ENCODE data around the gene STYXL2. TPM values are rescaled to one million over a fixed set of nuclear protein-coding genes. Genes with fewer than 3 reads are reported as not detected.

STYXL2 gene
- total and polyA plus RNA-seq, 2 of the 4 experiments (the other 2 are of a cell fraction) = not detected

- H3K4ac ChIP-seq (ENCODE audit: low read depth, low read length) = no peak overlapping the region
- in situ Hi-C loops (cut with MboI; ENCODE audit: low sequenced_read_pairs) (no loop called here), dilution Hi-C loops (cut with HindIII; ENCODE audit: low sequenced_read_pairs, unreplicated experiment) (no loop called here), intact Hi-C loops (cut with micrococcal nuclease) (no loop called here)
- ChIA-PET POLR2A (ENCODE audit: unreplicated experiment) (no interaction called here), CTCF (interaction anchor here (1.0 kb wide), 1 partner anchor 419 kb away, joined by 3 read pairs; no protein-coding TSS in a partner anchor)
- H2BK15ac ChIP-seq (ENCODE audit: low read depth, low read length) = no peak overlapping the region
- no peak overlapping the region for H3K9ac ChIP-seq (ENCODE audit: low read depth, low read length)
- H3K4me1 ChIP-seq (ENCODE audit: control insufficient read depth, insufficient read depth, low read length) = no peaks in the 10 kb centered on the region
- no peaks in the 10 kb centered on the region for H4K20me1 ChIP-seq (ENCODE audit: insufficient read depth, low read length)
- no peak overlapping the region for H3K14ac ChIP-seq (replicated peaks; ENCODE audit: low read depth, low read length)
- no peak overlapping the region for H3K4me3 ChIP-seq (ENCODE audit: insufficient read depth, low read depth, low read length)
- no CpG with 5 or more reads among the region's 2 CpGs for WGBS, 2 experiments (ENCODE audit: extremely low coverage in 2 of 2, insufficient read length in 1 of 2)
- no TSS peak for BruUV-seq (replicated peaks)
- no peak overlapping the region for H4K5ac ChIP-seq (ENCODE audit: low read depth, low read length)
- H3K27me3 ChIP-seq (ENCODE audit: control insufficient read depth, insufficient read depth, low read length) = peaks cover 1% of the 10 kb centered on the region; the same call in 1 of the 2 replicates
- no peaks in the 10 kb centered on the region for H3K36me3 ChIP-seq (ENCODE audit: control insufficient read depth, insufficient read depth, low read length)
- no peak overlapping the region for H3K27ac ChIP-seq (ENCODE audit: insufficient read depth, low read length)
- H2AK5ac ChIP-seq (ENCODE audit: low read depth, low read length) = no peak overlapping the region
- no peak overlapping the region for H4K91ac ChIP-seq (ENCODE audit: insufficient read depth, low read depth, low read length)
- H3K9me3 ChIP-seq (ENCODE audit: control insufficient read depth, insufficient read depth, low read length) = no peaks in the 10 kb centered on the region
- no peak overlapping the region for H4K8ac ChIP-seq (ENCODE audit: low read depth in 2 of 2, low read length in 2 of 2)
- no peak overlapping the region for H3K56ac ChIP-seq (ENCODE audit: extremely low read depth, insufficient read depth, low read length)
- no peak overlapping the region for H2BK5ac ChIP-seq (ENCODE audit: low read depth, low read length, poor library complexity, severe bottlenecking)
- H3K23ac ChIP-seq (ENCODE audit: low read depth, low read length) = no peak overlapping the region
- no peak for ATAC-seq (ENCODE audit: low read depth)
- TF ChIP-seq SMC3 (IDR thresholded peaks at IDR 0.05; ENCODE audit: low read depth, low read length) (no peak), CEBPB (IDR thresholded peaks at IDR 0.05; ENCODE audit: low read depth, low read length) (no peak), RAD21 (IDR thresholded peaks at IDR 0.05; ENCODE audit: low read length) (no peak), RFX5 (IDR thresholded peaks at IDR 0.05; ENCODE audit: low read depth, low read length) (no peak)
- no peak overlapping the region for H2AK9ac ChIP-seq (replicated peaks; ENCODE audit: low read depth, low read length, poor library complexity)
- no peak overlapping the region for H3K4me2 ChIP-seq (ENCODE audit: low read depth, low read length)
- no peak overlapping the region for H2BK20ac ChIP-seq (ENCODE audit: low read depth, low read length)
- no peak overlapping the region for H2AFZ ChIP-seq (replicated peaks; ENCODE audit: low read length, poor library complexity)
- no peak overlapping the region for H2BK120ac ChIP-seq (ENCODE audit: low read depth, low read length)
- DNase-seq = no peak
- H3K79me1 ChIP-seq (ENCODE audit: low read depth in 1 of 2, low read length in 2 of 2) = no peaks in the 10 kb centered on the region
- no peaks in the 10 kb centered on the region for H3K9me1 ChIP-seq (ENCODE audit: insufficient read depth, low read length)
- no peak overlapping the region for H3K18ac ChIP-seq (ENCODE audit: low read depth, low read length)
These were observed 42.9 kb downstream of the STYXL2 start for GRCh38 chr1:167136806-167137205.

Measured in IMR-90 (cell line).